ENCODE measurements around the gene PLD4.
A peak's percentile ranks its signal among the peaks of the same experiment; 100 is the strongest.

The PLD4 gene

GRCh38 chr14:104929268-104930230 lies 4.9 kb downstream of the PLD4 start:
- no peak for DNase-seq

GRCh38 chr14:104930526-104931303 lies 6.0 kb downstream of the PLD4 start:
- DNase-seq = no peak

- DNase-seq = no peak
Measured at GRCh38 chr14:104931304-104931770, 6.7 kb downstream of the PLD4 start.

GRCh38 chr14:104931771-104932675 lies 7.3 kb downstream of the PLD4 start:
- no peak for DNase-seq

GRCh38 chr14:104932676-104933631 lies 8.3 kb downstream of the PLD4 start:
- DNase-seq = peak; percentile 81 to 86

- DNase-seq = no peak
Measured at GRCh38 chr14:104933746-104934733, 9.4 kb downstream of the PLD4 start.

GRCh38 chr14:104935026-104935650 lies 10.5 kb downstream of the PLD4 start:
- DNase-seq = no peak

- no peak for DNase-seq
Measured at GRCh38 chr14:104935955-104936354, 11.3 kb downstream of the PLD4 start.

- no peak for DNase-seq
Measured at GRCh38 chr14:104936361-104937155, 11.9 kb downstream of the PLD4 start.

GRCh38 chr14:104937161-104937560 lies 12.5 kb downstream of the PLD4 start:
- DNase-seq = no peak

GRCh38 chr14:104937694-104938365 lies 13.2 kb downstream of the PLD4 start:
- no peak for DNase-seq

GRCh38 chr14:104938436-104938835 lies 13.8 kb downstream of the PLD4 start:
- no peak for DNase-seq

- no peak for DNase-seq
Measured at GRCh38 chr14:104938960-104939359, 14.3 kb downstream of the PLD4 start.

GRCh38 chr14:104939666-104940410 lies 15.2 kb downstream of the PLD4 start:
- DNase-seq = no peak

- DNase-seq = no peak
Measured at GRCh38 chr14:104940526-104941150, 16.0 kb downstream of the PLD4 start.

- no peak for DNase-seq
Measured at GRCh38 chr14:104941508-104942365, 17.1 kb downstream of the PLD4 start.

All from CD4-positive, alpha-beta T cell treated with Interleukin-1 beta for 1 hour (primary cell).